Activated T-helper 1 cell treated with anti-CD3 and anti-CD28 coated beads, Interleukin-2, amount 50 U/mL, for 16 hours (primary cell): ENCODE measurements around the gene DUSP14.

Source experiments
- DNase-seq, 2 donors: peaks; one replicate each; pipeline ENCODE4 v3.0.0-alpha.2; 2020; ENCODE audit warnings: low read depth in 1 of 2, low spot score in 1 of 2

The DUSP14 gene

DNA sequence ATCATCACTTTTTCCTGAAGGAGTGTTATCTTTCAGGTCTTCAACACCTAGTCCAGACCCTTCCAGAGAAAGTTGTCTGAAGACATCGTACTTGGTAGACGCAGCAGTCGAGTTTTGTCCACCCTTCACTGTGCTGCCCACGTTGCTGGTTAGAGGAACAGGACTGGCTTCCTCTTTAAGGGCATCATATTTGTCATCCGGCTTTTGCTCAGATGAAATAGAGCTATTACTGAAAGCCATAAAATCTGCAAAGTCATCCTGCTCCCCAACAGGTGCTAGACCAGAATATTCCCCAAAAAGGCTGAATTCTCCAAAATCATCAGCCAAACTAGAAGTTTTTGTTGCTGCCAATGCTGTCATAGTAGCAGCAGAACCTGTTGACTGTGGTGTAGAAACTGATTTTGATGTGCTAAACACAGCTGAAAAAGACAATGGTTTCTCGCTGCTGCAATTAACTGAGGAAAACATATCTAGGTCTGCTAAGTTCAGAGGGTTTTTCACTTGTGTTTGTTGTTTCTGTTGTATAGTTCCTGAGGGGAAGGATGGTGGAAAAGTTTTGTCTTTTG is 63.8 kb downstream of the DUSP14 start:
- no peak for DNase-seq

GRCh38 chr17:37555386-37555785 is 65.7 kb downstream of the DUSP14 start:
- no peak for DNase-seq

DNA sequence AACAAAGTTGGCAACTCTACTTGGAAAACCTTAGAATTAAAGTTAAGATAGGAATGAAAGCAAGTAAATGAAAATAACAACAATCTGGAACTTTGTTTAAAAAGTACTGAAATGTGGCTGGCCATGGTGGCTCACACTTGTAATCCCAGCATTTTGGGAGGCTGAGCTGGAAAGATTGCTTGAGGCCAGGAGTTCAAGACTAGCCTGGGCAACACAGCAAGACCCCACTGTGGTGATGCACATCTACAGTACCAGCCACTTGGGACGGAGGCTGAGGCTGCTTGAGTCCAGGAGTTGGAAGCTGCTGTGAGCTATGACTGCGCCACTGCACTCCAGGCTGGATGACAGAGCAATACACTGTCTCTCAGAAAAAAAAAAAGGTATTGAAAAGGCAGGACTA is 67.8 kb downstream of the DUSP14 start:
- no peak for DNase-seq

DNA sequence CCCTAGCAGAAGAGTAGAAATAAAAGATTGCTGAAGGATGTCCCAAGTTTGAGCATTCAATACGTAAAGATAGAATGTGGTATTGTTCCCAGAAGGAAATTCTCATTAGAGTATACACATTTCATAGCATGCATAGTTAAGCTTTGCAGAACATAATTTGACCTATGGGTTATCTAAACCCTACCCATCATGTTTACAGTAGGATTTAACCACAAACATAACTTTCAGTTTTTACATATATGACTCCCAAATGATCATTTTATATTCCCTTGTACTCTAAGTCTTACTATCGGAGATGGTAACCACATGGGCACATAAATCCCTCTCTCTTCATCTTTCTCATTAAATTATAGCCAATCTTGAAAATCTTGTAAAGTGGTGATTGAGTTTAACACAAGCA is 68.6 kb downstream of the DUSP14 start:
- no peak for DNase-seq

DNA sequence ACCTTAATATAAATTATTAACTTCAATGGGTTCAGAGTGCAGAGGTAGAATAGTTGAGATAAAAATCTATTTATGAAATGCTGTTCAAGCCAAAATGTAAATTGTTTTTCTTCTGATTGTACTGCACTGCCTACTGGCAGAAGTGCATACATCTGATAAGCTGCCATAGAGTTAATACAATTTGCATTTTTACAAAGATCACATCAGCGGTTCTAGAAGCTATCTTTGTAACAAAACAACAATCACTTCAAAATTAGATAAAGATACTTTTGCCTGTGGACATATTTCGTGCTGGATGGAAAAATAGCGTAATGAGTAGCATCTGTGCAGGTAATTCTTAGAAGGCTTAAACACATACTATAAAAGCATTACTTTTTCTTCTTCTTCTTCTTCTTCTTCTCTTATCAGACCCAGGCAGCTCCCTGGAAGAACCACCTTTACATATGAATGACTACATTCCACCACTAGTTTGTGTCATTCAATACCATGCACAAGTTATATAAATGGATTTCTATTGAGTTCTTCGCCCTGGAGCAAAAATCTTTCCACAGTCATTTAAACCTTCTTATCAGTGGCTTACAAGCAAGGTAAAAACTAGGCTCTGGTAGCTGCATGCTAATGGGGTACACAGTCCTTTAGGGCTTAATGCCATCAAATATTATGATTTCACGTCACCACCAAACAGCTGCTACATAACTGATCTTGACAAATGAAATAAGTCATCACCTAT is 72.5 kb downstream of the DUSP14 start:
- no peak for DNase-seq
